NCI-H187 treated with DMSO at 0.1 percent for 48 hours (cell line): ENCODE data around the gene EPSTI1.
"Not testable (repeated sequence)": the region's sequence is repeated elsewhere in the genome, so short reads cannot be mapped to it uniquely, and the experiment has no call there.

Experiments
- DNase-seq: peaks from one replicate; lab custom pipeline; 2025; lab: John Stamatoyannopoulos, UW

The EPSTI1 gene

GRCh38 chr13:42893214-42893671, 98.8 kb downstream of the EPSTI1 start:
- DNase-seq = no peak

- DNase-seq = no peak
Measured at GRCh38 chr13:42892760-42893159, 99.3 kb downstream of the EPSTI1 start.

- DNase-seq = no peak
Measured at GRCh38 chr13:42891591-42891990, 100.5 kb downstream of the EPSTI1 start.

- no peak for DNase-seq
Measured at GRCh38 chr13:42885325-42885724, 106.7 kb downstream of the EPSTI1 start.

- DNase-seq = no peak
Measured at GRCh38 chr13:42883771-42884467, 108.1 kb downstream of the EPSTI1 start.

GRCh38 chr13:42883142-42883541, 108.9 kb downstream of the EPSTI1 start:
- DNase-seq = no peak

- no peak for DNase-seq
Measured at GRCh38 chr13:42880056-42880605, 111.9 kb downstream of the EPSTI1 start.

- DNase-seq = no peak
Measured at GRCh38 chr13:42878721-42879120, 113.3 kb downstream of the EPSTI1 start.

GRCh38 chr13:42876887-42877545, 115.0 kb downstream of the EPSTI1 start:
- DNase-seq = peak; percentile 46

- no peak for DNase-seq
Measured at GRCh38 chr13:42876270-42876714, 115.7 kb downstream of the EPSTI1 start.

GRCh38 chr13:42875475-42876269, 116.4 kb downstream of the EPSTI1 start:
- no peak for DNase-seq

- DNase-seq = no peak
Measured at GRCh38 chr13:42874221-42874620, 117.8 kb downstream of the EPSTI1 start.

- no peak for DNase-seq
Measured at GRCh38 chr13:42873081-42873480, 119.0 kb downstream of the EPSTI1 start.

GRCh38 chr13:42867232-42867631, 124.8 kb downstream of the EPSTI1 start:
- DNase-seq = no peak

- DNase-seq = no peak
Measured at GRCh38 chr13:42865768-42866102, 126.3 kb downstream of the EPSTI1 start.

GRCh38 chr13:42864952-42865767, 126.9 kb downstream of the EPSTI1 start:
- DNase-seq = no peak

GRCh38 chr13:42862370-42862769, 129.7 kb downstream of the EPSTI1 start:
- not testable (repeated sequence) for DNase-seq

- DNase-seq = no peak
Measured at GRCh38 chr13:42860485-42860884, 131.6 kb downstream of the EPSTI1 start.

GRCh38 chr13:42859760-42860159, 132.3 kb downstream of the EPSTI1 start:
- no peak for DNase-seq

- DNase-seq = no peak
Measured at GRCh38 chr13:42855410-42855809, 136.6 kb downstream of the EPSTI1 start.

GRCh38 chr13:42852136-42852535, 139.9 kb downstream of the EPSTI1 start:
- DNase-seq = no peak

- DNase-seq = no peak
Measured at GRCh38 chr13:42849200-42849599, 142.8 kb downstream of the EPSTI1 start.
